ENCODE results near the gene CNR1.

The CNR1 gene

GRCh38 chr6:88143421-88144157, 22.6 kb downstream of the CNR1 start:
- DNase-seq, result no peak

- no peak for DNase-seq
Observed at GRCh38 chr6:88142297-88142668, 23.9 kb downstream of the CNR1 start.

GRCh38 chr6:88141561-88142296, 24.4 kb downstream of the CNR1 start:
- no peak for DNase-seq

DNA sequence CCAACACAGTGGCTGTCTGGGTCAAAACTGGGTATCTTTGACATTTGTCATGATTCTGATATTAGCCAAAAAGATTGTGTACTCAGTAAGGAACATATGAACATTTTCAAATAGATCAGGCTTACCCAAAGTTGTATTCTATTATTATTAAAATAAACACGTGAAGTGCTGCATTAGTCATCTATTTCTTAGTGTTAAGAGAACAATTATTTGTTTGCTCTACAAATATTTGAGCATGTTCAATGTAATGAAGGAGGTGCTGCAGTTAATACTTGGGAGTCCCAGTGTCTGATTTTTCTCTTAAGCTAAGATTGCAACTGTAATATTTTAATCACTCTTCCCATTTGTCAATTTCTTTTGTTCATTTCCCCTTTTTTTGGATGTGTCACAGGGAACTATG, 28.2 kb downstream of the CNR1 start:
- DNase-seq, result no peak

DNA sequence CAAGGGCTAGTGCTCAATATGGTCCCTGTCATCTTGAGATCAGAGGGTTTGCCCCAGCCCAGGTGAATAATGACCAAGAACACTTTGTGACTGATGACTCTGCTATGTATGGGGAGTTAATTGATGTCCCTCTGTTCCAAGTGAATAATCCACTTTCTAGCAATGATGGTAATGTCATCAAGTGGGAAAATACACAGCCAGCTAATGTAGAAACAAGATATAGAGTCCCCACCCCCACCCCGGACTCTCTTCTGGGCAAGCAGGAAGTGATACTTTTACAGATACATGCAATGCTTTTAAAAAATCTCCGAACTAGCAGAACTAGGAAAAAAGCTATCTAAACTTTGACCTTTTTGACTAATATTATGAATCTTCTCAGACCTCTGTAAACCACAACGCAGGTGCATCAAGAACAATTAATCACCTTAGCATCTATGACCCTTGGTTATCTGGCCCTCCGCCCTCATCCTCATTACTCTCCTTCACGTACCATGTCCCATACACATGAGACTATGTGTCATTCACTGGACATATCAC, 30.5 kb downstream of the CNR1 start:
- no peak for DNase-seq

DNA sequence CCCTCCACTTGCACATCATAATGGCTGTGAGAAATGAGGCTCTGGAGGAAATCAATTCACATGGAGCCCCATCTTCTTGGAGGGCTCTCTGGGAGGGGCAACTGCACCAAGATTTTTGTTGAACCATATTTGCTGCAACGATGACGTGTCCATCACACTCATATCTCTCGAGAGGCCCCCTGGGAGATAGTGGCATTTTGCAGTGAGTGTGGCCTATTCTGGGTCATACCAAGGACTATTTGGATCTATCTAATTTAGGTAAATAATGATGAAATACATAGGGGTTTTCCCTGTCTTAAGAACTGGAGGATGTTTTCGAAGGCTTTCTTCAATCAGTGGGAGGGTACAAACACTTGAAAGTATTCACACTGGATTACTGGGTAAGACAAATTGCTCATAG, 31.6 kb downstream of the CNR1 start:
- DNase-seq, result no peak

GRCh38 chr6:88133718-88134117, 32.4 kb downstream of the CNR1 start:
- DNase-seq, result no peak

DNA sequence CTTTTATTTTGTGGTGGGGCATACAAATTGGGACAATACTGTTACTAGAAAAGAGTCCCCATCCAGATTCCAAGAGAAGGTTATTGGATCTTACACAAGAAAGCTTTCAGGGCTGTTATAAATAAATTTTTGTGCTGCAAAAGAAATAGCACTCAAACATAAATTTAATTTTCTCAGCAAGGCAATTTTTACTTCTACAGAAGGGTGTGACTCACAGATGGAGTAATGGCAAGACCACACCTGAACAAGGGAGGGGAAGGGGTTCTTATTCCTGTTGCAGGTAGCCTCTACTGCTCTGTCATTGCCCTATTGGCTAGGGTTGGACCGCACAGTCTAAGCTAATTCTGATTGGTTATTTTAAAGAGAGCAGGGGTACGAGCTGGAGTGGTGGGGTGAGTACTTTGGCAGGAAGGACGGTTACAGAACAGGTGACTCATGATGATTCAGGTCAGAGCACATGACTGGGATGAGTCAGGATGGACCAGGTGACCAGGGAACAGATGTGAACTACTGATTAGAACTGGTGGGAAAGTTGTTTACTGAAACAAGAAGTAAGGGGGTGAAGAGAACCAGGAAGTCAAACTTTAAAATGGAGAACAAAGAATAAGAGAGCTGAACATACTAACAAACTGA, 41.1 kb downstream of the CNR1 start:
- DNase-seq, result no peak

GRCh38 chr6:88120635-88121034, 45.5 kb downstream of the CNR1 start:
- no peak for DNase-seq

GRCh38 chr6:88119769-88120168, 46.4 kb downstream of the CNR1 start:
- DNase-seq, result peak; percentile 25 to 62

DNA sequence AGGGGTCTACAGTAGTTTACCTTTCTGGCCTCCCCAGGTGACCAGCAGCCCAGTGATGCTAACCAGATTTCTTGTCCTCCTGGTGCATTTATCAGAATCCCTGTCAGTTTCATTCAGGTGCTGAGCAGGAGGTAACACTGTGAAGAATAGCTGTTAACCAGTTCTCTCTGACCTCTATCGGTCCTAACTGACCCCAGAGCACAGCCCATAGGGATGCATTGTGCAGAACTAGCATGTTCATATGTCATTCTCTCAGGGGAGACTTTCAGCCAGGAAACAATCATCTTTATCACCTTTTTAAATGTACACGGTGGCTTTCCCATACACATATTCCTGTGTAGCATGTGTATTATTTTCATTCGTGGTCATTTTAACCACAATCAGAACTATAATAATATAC, 49.9 kb downstream of the CNR1 start:
- no peak for DNase-seq

DNA sequence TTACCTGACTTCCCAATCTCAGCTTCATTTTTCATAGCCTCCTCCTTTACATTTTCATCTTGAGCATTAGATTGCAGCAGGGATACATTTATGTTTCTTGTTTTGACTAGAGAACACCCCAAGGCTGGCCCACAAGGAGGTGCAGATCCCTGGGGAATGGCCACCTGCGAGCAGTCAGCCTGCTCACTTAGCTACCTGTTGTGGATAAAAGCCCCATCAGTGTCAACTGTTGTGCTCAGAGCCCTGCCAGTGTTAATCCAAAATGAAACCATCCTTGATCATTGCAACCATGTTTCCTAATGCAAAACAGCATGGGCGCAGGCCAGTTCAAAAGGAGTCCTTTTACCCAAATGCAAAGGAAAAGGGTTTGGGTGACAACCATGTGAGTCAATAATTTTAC, 50.8 kb downstream of the CNR1 start:
- no peak for DNase-seq

GRCh38 chr6:88114838-88115237, 51.3 kb downstream of the CNR1 start:
- no peak for DNase-seq

DNA sequence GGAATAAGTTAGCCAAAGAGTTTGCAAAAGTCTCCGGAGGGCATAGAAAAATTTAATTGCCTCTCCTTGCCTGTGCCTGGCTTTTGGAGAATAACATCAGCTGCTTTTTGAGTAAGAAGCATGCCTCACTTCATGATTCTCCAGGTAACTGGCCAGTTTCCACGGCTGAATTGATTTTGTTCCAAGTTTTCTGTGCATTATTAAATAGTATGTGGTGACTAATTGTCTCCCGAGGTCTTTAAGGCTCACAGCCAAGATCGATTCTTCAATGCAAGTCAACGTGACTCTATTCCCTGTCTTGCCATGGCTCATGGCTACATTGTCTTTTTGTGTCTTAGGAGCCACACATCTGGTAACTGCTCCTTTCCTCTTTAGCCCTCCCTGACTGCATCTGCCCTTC, 54.2 kb downstream of the CNR1 start:
- DNase-seq, result no peak

DNA sequence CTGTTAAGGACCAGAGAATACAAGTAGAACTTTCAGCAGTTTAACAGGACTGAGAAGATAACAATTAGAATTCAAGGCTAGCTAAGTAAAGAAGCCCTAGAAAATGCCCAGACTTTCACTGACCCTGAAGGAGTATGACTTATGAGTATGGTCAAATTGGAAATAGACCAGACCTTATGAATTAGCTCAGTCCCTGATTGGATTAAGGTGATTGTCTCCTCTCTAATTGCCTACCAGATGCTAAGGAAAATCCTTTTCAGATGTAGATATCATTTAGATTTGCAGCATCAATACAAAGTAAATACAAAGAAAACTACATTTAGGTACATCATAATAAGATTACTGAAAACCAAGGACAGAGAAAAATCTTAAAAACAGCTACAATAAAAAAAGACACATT, 58.9 kb downstream of the CNR1 start:
- no peak for DNase-seq

DNA sequence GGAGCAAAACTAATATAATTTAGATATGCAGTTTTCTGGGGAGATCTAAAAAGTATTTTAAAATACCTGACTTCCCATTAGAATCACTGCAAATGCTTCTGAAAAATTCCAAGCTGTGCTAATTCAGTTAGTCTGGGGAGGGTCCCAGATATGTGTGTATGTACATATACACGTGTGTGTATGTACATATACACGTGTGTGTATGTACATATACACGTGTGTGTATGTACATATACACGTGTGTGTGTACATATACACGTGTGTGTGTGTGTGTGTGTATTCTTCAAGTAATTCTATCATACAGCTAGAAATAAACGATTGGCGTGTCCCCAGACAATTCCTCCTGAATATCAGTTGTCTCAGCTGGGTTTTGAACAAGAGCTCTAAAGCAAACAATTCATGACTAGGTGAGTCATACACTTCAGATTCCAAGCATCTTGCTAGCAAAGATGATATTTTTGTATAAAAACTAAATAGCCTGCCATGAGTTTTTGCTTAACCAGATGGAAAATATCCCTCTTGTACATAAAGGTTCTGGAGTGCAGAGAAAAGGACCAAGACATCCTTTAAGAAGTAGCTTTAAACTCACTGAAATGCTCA, 60.3 kb downstream of the CNR1 start:
- DNase-seq, result no peak
